ENCODE data around the gene AKT1.
A peak's percentile ranks its signal among the peaks of the same experiment; 100 is the strongest.

Gene AKT1

GRCh38 chr14:104771374-104771773, 24.2 kb downstream of the AKT1 start:
- no peak for DNase-seq

- no peak for DNase-seq
Measured at GRCh38 chr14:104770851-104771272, 24.7 kb downstream of the AKT1 start.

- no peak for DNase-seq
Measured at GRCh38 chr14:104770072-104770579, 25.4 kb downstream of the AKT1 start.

GRCh38 chr14:104769324-104770071, 26.1 kb downstream of the AKT1 start:
- DNase-seq, result no peak

GRCh38 chr14:104768437-104769323, 26.9 kb downstream of the AKT1 start:
- DNase-seq, result peak; percentile 62

- DNase-seq, result no peak
Measured at GRCh38 chr14:104767634-104767918, 28.0 kb downstream of the AKT1 start.

GRCh38 chr14:104766863-104767633, 28.5 kb downstream of the AKT1 start:
- no peak for DNase-seq

GRCh38 chr14:104766256-104766862, 29.2 kb downstream of the AKT1 start:
- no peak for DNase-seq

- DNase-seq, result no peak
Measured at GRCh38 chr14:104765517-104765916, 30.0 kb downstream of the AKT1 start.

GRCh38 chr14:104758981-104759969, 36.3 kb downstream of the AKT1 start:
- no peak for DNase-seq

- no peak for DNase-seq
Measured at GRCh38 chr14:104757681-104758392, 37.7 kb downstream of the AKT1 start.

- no peak for DNase-seq
Measured at GRCh38 chr14:104757238-104757585, 38.3 kb downstream of the AKT1 start.

- no peak for DNase-seq
Measured at GRCh38 chr14:104756477-104757237, 38.9 kb downstream of the AKT1 start.

GRCh38 chr14:104755621-104756020, 39.9 kb downstream of the AKT1 start:
- no peak for DNase-seq

GRCh38 chr14:104754213-104754851, 41.2 kb downstream of the AKT1 start:
- no peak for DNase-seq

- DNase-seq, result no peak
Measured at GRCh38 chr14:104753528-104754212, 41.9 kb downstream of the AKT1 start.

GRCh38 chr14:104752735-104753527, 42.6 kb downstream of the AKT1 start, which contains the start of gene SIVA1:
TSS of gene SIVA1 (plus strand) at chr14:104753147. CDS start at chr14:104753202, 55 bp downstream.
- peak; percentile 100 for DNase-seq

GRCh38 chr14:104752423-104752734, 43.2 kb downstream of the AKT1 start:
- DNase-seq, result no peak
